Mucosa of stomach (tissue), 1 donor: ENCODE measurements around the gene MECP2.

Experiments
- H3K27me3 ChIP-seq: one replicate; pipeline ENCODE4 v1.7.0; 2013; ENCODE audit warnings: mild to moderate bottlenecking, low read length; ENCODE audit not compliant: control insufficient read depth, insufficient read depth
- H3K36me3 ChIP-seq: one replicate; pipeline ENCODE4 v1.7.0; 2013; ENCODE audit warnings: low read length; ENCODE audit not compliant: control insufficient read depth, insufficient read depth
- H3K4me1 ChIP-seq: one replicate; pipeline ENCODE4 v1.7.0; 2013; ENCODE audit warnings: mild to moderate bottlenecking, low read length; ENCODE audit not compliant: control insufficient read depth, insufficient read depth
- H3K4me3 ChIP-seq: one replicate; pipeline ENCODE4 v1.7.0; 2013; ENCODE audit warnings: low read length
- H3K9ac ChIP-seq: one replicate; pipeline ENCODE4 v1.7.0; 2013; ENCODE audit warnings: mild to moderate bottlenecking, low read length, moderate library complexity
- H3K9me3 ChIP-seq: one replicate; pipeline ENCODE4 v1.7.0; 2013; ENCODE audit warnings: mild to moderate bottlenecking, low read length, moderate library complexity; ENCODE audit not compliant: control insufficient read depth
- donor health status: Pancreatic carcinoma.

The MECP2 gene

GRCh38 chrX:154038656-154039055 is 58.9 kb downstream of the MECP2 start:
- peaks cover 3% of the 10 kb centered on the region for H3K4me1 ChIP-seq
- H3K9ac ChIP-seq, result no peak overlapping the region
- H3K36me3 ChIP-seq, result no peaks in the 10 kb centered on the region
- no peak overlapping the region for H3K4me3 ChIP-seq
- H3K9me3 ChIP-seq, result no peaks in the 10 kb centered on the region
- H3K27me3 ChIP-seq, result no peaks in the 10 kb centered on the region

GRCh38 chrX:154037754-154038153 is 59.8 kb downstream of the MECP2 start:
- Histone ChIP-seq H3K36me3 (no peaks in the 10 kb centered on the region), H3K27me3 (no peaks in the 10 kb centered on the region), H3K9me3 (no peaks in the 10 kb centered on the region), H3K4me1 (peaks cover 6% of the 10 kb centered on the region), H3K4me3 (no peak overlapping the region), H3K9ac (no peak overlapping the region)

- H3K36me3 ChIP-seq, result no peaks in the 10 kb centered on the region
- no peaks in the 10 kb centered on the region for H3K9me3 ChIP-seq
- no peak overlapping the region for H3K4me3 ChIP-seq
- H3K27me3 ChIP-seq, result no peaks in the 10 kb centered on the region
- H3K4me1 ChIP-seq, result peaks cover 6% of the 10 kb centered on the region
- no peak overlapping the region for H3K9ac ChIP-seq
These were observed 61.0 kb downstream of the MECP2 start for GRCh38 chrX:154036513-154036912.

GRCh38 chrX:154033848-154034247 is 63.7 kb downstream of the MECP2 start:
- Histone ChIP-seq H3K4me3 (no peak overlapping the region), H3K9me3 (no peaks in the 10 kb centered on the region), H3K36me3 (peaks cover 6% of the 10 kb centered on the region), H3K27me3 (no peaks in the 10 kb centered on the region), H3K9ac (no peak overlapping the region), H3K4me1 (peaks cover 14% of the 10 kb centered on the region)

GRCh38 chrX:154032653-154033052 is 64.9 kb downstream of the MECP2 start:
- Histone ChIP-seq H3K36me3 (peaks cover 6% of the 10 kb centered on the region), H3K9ac (no peak overlapping the region), H3K4me1 (peaks cover 20% of the 10 kb centered on the region), H3K27me3 (no peaks in the 10 kb centered on the region), H3K4me3 (no peak overlapping the region), H3K9me3 (no peaks in the 10 kb centered on the region)

GRCh38 chrX:154032160-154032559 is 65.4 kb downstream of the MECP2 start:
- Histone ChIP-seq H3K4me1 (peaks cover 20% of the 10 kb centered on the region), H3K4me3 (no peak overlapping the region), H3K27me3 (no peaks in the 10 kb centered on the region), H3K9me3 (no peaks in the 10 kb centered on the region), H3K36me3 (peaks cover 6% of the 10 kb centered on the region), H3K9ac (no peak overlapping the region)

- no peak overlapping the region for H3K4me3 ChIP-seq
- no peaks in the 10 kb centered on the region for H3K27me3 ChIP-seq
- H3K9ac ChIP-seq, result no peak overlapping the region
- H3K4me1 ChIP-seq, result peaks cover 20% of the 10 kb centered on the region
- H3K9me3 ChIP-seq, result no peaks in the 10 kb centered on the region
- H3K36me3 ChIP-seq, result peaks cover 6% of the 10 kb centered on the region
These were observed 66.7 kb downstream of the MECP2 start for GRCh38 chrX:154030715-154031305.

GRCh38 chrX:154030266-154030665 is 67.3 kb downstream of the MECP2 start:
- no peaks in the 10 kb centered on the region for H3K27me3 ChIP-seq
- H3K9ac ChIP-seq, result no peak overlapping the region
- H3K9me3 ChIP-seq, result no peaks in the 10 kb centered on the region
- peaks cover 20% of the 10 kb centered on the region for H3K4me1 ChIP-seq
- H3K36me3 ChIP-seq, result peaks cover 6% of the 10 kb centered on the region
- no peak overlapping the region for H3K4me3 ChIP-seq

- Histone ChIP-seq H3K27me3 (no peaks in the 10 kb centered on the region), H3K4me3 (no peak overlapping the region), H3K9me3 (no peaks in the 10 kb centered on the region), H3K9ac (no peak overlapping the region), H3K4me1 (peaks cover 20% of the 10 kb centered on the region), H3K36me3 (peaks cover 6% of the 10 kb centered on the region)
These were observed 68.1 kb downstream of the MECP2 start for GRCh38 chrX:154029439-154029838.

GRCh38 chrX:154028502-154029184 is 68.9 kb downstream of the MECP2 start:
- H3K4me1 ChIP-seq, result peaks cover 20% of the 10 kb centered on the region
- H3K4me3 ChIP-seq, result no peak overlapping the region
- no peaks in the 10 kb centered on the region for H3K9me3 ChIP-seq
- no peak overlapping the region for H3K9ac ChIP-seq
- H3K27me3 ChIP-seq, result no peaks in the 10 kb centered on the region
- H3K36me3 ChIP-seq, result peaks cover 6% of the 10 kb centered on the region

GRCh38 chrX:154027986-154028385 is 69.5 kb downstream of the MECP2 start:
- peaks cover 6% of the 10 kb centered on the region for H3K36me3 ChIP-seq
- H3K9me3 ChIP-seq, result no peaks in the 10 kb centered on the region
- no peak overlapping the region for H3K4me3 ChIP-seq
- H3K27me3 ChIP-seq, result no peaks in the 10 kb centered on the region
- peaks cover 17% of the 10 kb centered on the region for H3K4me1 ChIP-seq
- H3K9ac ChIP-seq, result no peak overlapping the region

GRCh38 chrX:154027022-154027402 is 70.5 kb downstream of the MECP2 start:
- H3K36me3 ChIP-seq, result peaks cover 6% of the 10 kb centered on the region
- H3K4me3 ChIP-seq, result no peak overlapping the region
- H3K27me3 ChIP-seq, result no peaks in the 10 kb centered on the region

More at GRCh38 chrX:154027022-154027402, 70.5 kb downstream of the MECP2 start:
- Histone ChIP-seq H3K4me1 (peaks cover 16% of the 10 kb centered on the region), H3K9me3 (no peaks in the 10 kb centered on the region), H3K9ac (no peak overlapping the region)
